Thymus (tissue), 11 donors: ENCODE measurements around the gene PARP3. TPM values are rescaled to one million over a fixed set of nuclear protein-coding genes. Genes with fewer than 3 reads are reported as not detected.

ENCODE experiments used
- DNase-seq, 9 donors: peaks; one replicate each; pipeline ENCODE4 v3.0.0-alpha.2; 2013; ENCODE audit warnings: low spot score in 9 of 9, low read depth in 6 of 9, missing footprints in 1 of 9
- H3K27ac ChIP-seq, 2 donors: one replicate each; pipeline ENCODE4 v1.5.1; 2013; ENCODE audit warnings: control low read depth in 1 of 2, low read depth in 1 of 2, low read length in 1 of 2, mild to moderate bottlenecking in 1 of 2, moderate library complexity in 1 of 2
- H3K27me3 ChIP-seq, 2 donors: one replicate each; pipeline ENCODE4 v1.5.1; 2013; ENCODE audit warnings: low read length in 1 of 2; ENCODE audit not compliant: control insufficient read depth in 2 of 2, insufficient read depth in 1 of 2
- H3K36me3 ChIP-seq, 2 donors: one replicate each; pipeline ENCODE4 v1.5.1; 2013; ENCODE audit warnings: low read length in 1 of 2, mild to moderate bottlenecking in 1 of 2, moderate library complexity in 1 of 2; ENCODE audit not compliant: control insufficient read depth in 2 of 2, insufficient read depth in 2 of 2
- H3K4me1 ChIP-seq, 2 donors: one replicate each; pipeline ENCODE4 v1.5.1; 2013; ENCODE audit warnings: low read length in 2 of 2; ENCODE audit not compliant: control insufficient read depth in 2 of 2, insufficient read depth in 2 of 2
- H3K4me3 ChIP-seq, 2 donors: one replicate each; pipeline ENCODE4 v1.5.1; 2013; ENCODE audit warnings: low read length in 2 of 2, control low read depth in 1 of 2, mild to moderate bottlenecking in 1 of 2
- H3K9me3 ChIP-seq, 2 donors: one replicate each; pipeline ENCODE4 v1.5.1; 2013; ENCODE audit warnings: low read length in 1 of 2, mild to moderate bottlenecking in 1 of 2; ENCODE audit not compliant: control insufficient read depth in 2 of 2, insufficient read depth in 1 of 2
- WGBS: extraction: QIAGEN DNeasy Blood & Tissue Kit; methylation state at CpG from one replicate; pipeline ENCODE4 v1.1.7; 2013; 5-methylcytosine and 5-hydroxymethylcytosine counted together
- polyA plus RNA-seq: library from polyadenylated mRNA; stranded (reverse); fragments of 200-250 nt; gene quantifications from one replicate; pipeline ENCODE4 v1.2.3, GENCODE V29; 2013
- total RNA-seq: library from RNA; stranded (reverse); fragments of 120-200 nt; gene quantifications from one replicate; pipeline ENCODE4 v1.2.4, GENCODE V29; 2013
- donor health status: healthy.

The PARP3 gene
- total and polyA plus RNA-seq, 2 donors = 8.0 to 11.2 TPM

DNA sequence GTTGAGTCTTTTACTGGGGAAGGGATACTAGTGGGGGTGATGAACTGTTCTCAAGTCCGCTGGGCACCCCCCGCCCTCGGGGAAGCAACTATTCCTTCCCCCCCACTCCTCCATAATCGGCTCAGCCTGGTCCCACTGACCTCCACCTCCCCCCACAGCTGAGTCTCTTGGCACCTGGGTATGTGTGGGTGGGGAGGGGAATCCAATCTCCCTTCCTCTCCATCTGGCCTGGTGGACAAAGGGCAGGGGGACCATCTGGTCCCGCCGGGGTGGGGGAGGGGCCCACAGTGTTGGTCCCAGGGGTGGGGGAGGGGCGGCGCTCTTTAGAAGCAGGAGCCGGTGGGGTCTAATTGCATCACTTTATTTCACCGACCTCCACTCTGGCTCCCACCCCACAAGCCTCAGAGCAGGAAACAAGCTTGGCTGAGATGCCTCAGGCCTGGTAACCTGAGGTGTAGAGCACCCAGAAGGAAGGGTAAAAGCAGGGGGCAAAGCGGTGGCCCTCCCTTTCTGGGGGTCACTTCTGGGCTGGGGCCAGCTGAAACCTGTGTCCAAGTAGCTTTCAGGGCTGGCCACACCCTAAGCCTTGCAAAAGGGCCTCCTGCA is 26.1 kb downstream of the PARP3 start:
- H3K4me3 ChIP-seq = peak overlapping the region; percentile 29 to 57
- no peak for DNase-seq
- H3K4me1 ChIP-seq = peaks cover 28 to 41% of the 10 kb centered on the region in 2 donors
- H3K9me3 ChIP-seq = no peaks in the 10 kb centered on the region
- 33% methylated on average over 11 of the region's 11 CpGs for WGBS
- peaks cover 11 to 56% of the 10 kb centered on the region in 2 donors for H3K27me3 ChIP-seq
- H3K27ac ChIP-seq = no peak overlapping the region
- no peaks in the 10 kb centered on the region for H3K36me3 ChIP-seq

DNA sequence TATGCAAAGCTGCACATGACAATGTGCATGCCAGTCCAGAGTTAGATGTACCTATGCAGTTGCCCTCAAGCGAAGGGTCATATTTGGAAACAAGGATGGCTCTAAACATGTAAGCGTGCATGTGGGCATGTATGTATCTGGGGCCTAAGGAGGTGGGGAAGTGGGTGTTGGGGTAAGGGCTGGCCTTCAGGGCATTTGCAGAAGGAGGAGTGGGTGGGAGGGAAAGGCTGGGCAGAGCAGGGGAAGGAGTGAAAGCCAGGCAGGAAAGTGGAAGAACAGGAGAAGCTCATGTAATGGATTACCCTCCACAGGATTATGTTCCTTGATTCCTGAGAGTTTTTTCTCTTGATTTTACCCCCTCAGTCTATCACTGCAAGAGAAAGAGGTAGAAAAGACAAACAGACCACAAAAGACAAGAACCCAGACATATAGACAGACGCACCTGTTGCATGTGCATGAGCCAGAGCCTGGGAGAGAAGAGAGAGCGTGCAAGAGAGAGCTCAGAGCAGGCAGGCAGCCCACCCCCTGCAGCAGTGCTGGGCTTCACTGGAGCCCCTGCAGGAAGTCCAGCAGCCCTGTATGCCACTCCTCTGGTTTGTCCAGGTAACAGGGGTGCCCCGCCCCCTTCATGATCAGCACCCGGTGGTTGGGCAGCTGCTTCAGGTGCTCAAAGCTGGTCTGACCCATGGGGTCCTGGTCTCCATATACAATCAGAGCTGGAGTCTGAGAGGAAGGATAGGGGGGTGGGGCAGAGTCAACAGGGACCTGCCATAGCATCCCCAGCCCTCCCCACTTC is 26.9 kb downstream of the PARP3 start:
- H3K27ac ChIP-seq = peak overlapping the region in 1 of 2 donors; percentile 14
- peak in 2 of 9 donors; percentile 53 to 72 for DNase-seq
- 63% methylated on average over 6 of the region's 6 CpGs for WGBS

DNA sequence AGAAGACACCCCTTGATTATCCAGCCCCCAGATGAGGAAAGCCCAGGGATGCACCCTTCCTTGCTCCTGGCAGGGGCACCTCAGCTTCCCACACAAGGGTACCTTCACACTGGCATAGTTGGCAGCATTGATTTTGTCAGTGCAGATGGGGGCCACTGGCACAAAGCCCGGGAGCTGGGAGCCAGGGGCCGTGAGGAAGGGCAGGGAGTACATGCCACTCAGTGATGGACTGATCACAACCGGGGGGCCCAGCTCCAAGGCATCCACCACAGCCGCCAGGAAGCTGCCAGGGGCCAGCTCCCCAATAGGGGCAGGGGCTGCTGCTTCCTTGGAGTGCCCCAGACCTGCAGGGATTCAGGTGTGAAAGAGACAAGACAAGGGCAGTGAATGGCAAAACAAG is 27.7 kb downstream of the PARP3 start:
- WGBS = 95% methylated on average over 4 of the region's 4 CpGs
- H3K9me3 ChIP-seq = no peaks in the 10 kb centered on the region
- no peak for DNase-seq
- H3K36me3 ChIP-seq = no peaks in the 10 kb centered on the region
- peaks cover 35 to 56% of the 10 kb centered on the region in 2 donors for H3K4me1 ChIP-seq
- H3K4me3 ChIP-seq = no peak overlapping the region
- H3K27ac ChIP-seq = no peak overlapping the region
- peaks cover 11 to 40% of the 10 kb centered on the region in 2 donors for H3K27me3 ChIP-seq

More for the DNA sequence above, 26.9 kb downstream of the PARP3 start:
- H3K4me3 ChIP-seq = no peak overlapping the region
- H3K9me3 ChIP-seq = no peaks in the 10 kb centered on the region
- peaks cover 29 to 49% of the 10 kb centered on the region in 2 donors for H3K4me1 ChIP-seq
- peaks cover 11 to 48% of the 10 kb centered on the region in 2 donors for H3K27me3 ChIP-seq
- no peaks in the 10 kb centered on the region for H3K36me3 ChIP-seq

DNA sequence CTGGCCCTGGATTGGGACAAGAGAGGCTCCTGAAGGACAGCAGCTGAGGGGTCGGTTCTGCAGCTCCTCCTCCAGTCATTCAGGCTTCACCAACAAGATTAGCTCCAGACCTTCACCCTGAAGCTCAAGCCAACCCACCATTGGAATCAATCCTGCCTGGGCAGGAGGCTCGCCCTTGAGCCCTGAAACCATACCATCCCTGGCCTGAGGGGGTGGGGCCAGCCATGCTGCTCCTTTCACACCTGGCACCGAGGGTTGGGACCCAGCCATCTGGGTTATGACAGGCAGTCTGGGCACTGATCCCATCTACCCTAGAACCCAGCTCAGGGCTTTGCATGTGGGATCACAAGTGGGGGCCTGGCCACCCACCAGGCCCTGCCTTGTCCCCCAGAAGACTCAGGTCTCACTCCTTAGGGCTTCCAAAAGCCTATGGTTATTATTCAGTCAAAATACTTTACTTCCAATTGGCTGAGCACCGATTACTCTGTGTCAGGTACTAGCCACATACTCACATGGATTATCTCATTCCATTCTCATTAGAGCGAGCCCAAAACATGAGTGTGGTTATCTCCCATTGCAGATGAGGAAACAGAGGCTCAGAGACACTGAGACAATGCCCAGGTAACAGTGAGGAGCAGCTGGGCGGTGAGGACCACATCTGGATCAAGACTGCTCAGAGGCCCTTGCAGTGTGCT is 28.6 kb downstream of the PARP3 start:
- H3K4me1 ChIP-seq = peaks cover 35 to 62% of the 10 kb centered on the region in 2 donors
- WGBS = 92% methylated on average over 6 of the region's 6 CpGs

DNA sequence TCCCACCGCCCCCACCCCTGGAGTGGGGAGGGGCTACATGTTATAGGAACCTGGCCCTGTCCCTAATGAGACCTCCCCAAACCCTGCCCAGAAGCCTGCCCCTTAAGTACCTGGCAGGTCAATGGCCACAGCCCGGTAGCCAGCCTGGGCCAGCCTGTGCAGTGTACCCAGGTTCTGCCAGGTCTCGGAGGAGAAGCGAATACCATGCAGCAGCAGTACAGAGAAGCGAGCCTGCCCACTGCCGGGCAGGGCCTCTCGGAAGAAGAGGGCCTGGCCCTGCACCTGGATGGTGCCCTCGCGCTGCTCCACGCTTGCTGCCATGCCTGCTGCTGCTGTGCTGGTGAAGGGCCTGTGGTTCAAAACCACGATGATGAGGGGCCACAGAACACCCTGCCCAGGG is 29.2 kb downstream of the PARP3 start:
- WGBS = 93% methylated on average over 11 of the region's 11 CpGs
- H3K4me3 ChIP-seq = no peak overlapping the region
- peaks cover 35 to 68% of the 10 kb centered on the region in 2 donors for H3K4me1 ChIP-seq
- no peak for DNase-seq
- H3K9me3 ChIP-seq = no peaks in the 10 kb centered on the region
- no peaks in the 10 kb centered on the region for H3K36me3 ChIP-seq
- peaks cover 11 to 25% of the 10 kb centered on the region in 2 donors for H3K27me3 ChIP-seq
- H3K27ac ChIP-seq = no peak overlapping the region

More for the DNA sequence above, 28.6 kb downstream of the PARP3 start:
- H3K4me3 ChIP-seq = no peak overlapping the region
- H3K27ac ChIP-seq = no peak overlapping the region
- no peaks in the 10 kb centered on the region for H3K9me3 ChIP-seq
- no peak for DNase-seq
- no peaks in the 10 kb centered on the region for H3K36me3 ChIP-seq
- peaks cover 11 to 31% of the 10 kb centered on the region in 2 donors for H3K27me3 ChIP-seq

DNA sequence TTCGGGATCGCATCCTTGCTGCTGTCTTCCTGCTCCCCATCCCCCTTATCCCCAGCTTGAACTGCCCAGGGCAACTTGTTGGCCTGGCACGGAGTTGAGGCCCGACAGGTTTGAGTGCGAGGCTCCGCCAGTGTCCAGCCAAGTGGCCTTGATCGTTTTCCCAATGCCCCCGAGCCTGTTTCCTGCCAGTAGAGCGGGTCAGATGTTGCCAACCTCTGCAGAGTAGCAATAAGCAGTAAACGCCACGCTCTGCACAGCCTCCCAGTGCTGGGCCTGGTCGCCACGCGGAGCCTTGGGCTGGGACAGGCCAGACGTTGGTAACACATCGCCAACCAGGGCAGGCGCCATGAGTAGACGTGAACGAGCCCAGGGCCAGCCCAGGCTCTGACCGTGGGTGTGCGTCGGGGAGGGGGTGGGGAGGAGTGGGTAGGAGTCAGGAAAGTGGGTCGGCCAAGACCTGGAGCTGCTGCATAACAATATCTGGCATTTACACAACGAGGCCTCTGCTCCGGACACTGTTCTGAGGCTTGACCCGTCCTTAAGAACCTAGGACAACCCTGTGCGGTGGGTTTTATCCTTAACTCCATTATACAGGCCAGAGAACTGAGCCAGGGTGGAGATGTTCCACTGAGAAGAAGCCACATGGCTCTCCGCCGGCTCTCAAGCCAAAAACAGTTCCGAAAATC is 32.3 kb downstream of the PARP3 start:
- no peak for DNase-seq
- WGBS = 34% methylated on average over 30 of the region's 30 CpGs
- peaks cover 16 to 43% of the 10 kb centered on the region in 2 donors for H3K4me1 ChIP-seq
- H3K27me3 ChIP-seq = no peaks in the 10 kb centered on the region
- no peaks in the 10 kb centered on the region for H3K36me3 ChIP-seq
- H3K4me3 ChIP-seq = peak overlapping the region; percentile 80 to 85
- H3K9me3 ChIP-seq = no peaks in the 10 kb centered on the region
- H3K27ac ChIP-seq = peak overlapping the region; percentile 70 to 85

DNA sequence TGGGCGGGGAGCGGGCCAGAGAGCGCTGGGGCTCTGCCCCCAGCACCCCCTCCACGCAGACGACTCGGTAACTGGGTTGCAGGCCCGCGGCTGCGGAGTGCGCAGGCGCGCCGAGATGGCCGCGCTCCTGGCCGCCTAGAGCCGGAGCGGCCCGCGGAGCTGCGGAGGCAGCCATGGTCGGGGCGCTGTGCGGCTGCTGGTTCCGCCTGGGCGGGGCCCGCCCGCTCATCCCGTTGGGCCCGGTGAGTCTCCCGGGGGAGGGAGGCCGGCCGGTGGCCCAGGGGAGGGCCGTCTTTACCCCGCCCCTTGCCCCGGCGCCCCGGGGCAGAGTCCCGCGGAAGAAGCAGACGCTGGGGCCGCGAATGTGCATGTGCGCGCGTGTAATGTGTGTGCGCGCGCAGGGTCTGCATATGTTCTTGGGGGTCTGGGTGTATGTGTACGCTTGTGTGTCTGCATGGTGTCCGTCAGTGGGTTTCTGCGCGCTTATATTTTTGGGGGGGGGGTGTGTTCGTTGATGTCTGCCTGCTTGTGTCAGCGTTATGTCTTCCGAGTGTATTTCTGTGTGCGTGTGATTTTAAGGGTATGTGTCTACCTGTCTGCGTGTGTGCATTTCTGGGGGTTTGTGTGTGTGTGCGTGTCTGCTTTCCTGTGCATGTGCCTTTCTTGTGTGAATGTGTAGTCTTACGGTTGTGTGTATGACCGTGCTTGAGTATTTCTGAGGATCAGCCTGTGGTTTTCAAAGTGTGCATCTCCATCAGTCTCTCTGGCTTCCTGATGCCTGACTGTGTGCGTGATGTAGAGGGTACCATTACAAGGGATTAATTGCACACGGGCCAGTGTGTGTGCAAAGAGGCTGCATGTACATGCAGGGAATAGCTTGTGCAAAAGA is 33.0 kb downstream of the PARP3 start, which contains the start of gene ABHD14A:
Gene ABHD14A (plus strand): TSS at position 102 of the 889 bp plus-strand sequence. CDS start 72 bp downstream, at position 174.
- Histone ChIP-seq H3K9me3 (no peaks in the 10 kb centered on the region), H3K36me3 (peaks cover 0 to 2% of the 10 kb centered on the region in 2 donors), H3K27me3 (no peaks in the 10 kb centered on the region), H3K4me1 (peaks cover 12 to 35% of the 10 kb centered on the region in 2 donors), H3K27ac (peak within 1 kb of the TSS; percentile 70 to 85), H3K4me3 (peak within 1 kb of the TSS; percentile 80 to 85)
- peak in 6 of 9 donors; percentile 49 to 82 (median 63) for DNase-seq
- WGBS = under 1% methylated on average over 63 of the region's 63 CpGs
